ENCODE measurements around the gene DPH7. TPM values are rescaled to one million over a fixed set of nuclear protein-coding genes. Genes with fewer than 3 reads are reported as not detected.

Gene DPH7
- total and polyA plus RNA-seq, 4 donors = 7.9 to 18.9 (median 12.3) TPM

DNA sequence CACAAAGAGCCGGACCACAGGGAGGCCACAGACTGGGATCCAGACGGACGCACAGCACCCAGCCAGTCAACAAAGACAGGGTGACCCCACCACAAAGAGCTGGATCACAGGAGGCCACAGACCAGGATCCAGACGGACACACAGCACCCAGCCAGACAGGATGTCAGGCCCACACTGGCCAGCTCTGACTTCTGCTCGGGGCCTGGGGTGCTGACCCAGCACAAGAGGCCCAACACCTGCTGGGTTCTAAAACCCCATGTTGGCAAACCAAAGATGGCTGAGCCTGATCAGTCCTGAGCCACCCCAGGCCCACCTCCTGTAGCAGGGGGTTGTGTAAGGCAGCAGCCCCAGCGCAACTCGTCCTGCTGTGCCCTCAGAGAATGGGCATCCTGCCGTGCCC is 5.2 kb upstream of the DPH7 start:
- no peak overlapping the region for H3K4me3 ChIP-seq (ENCODE audit: low read depth in 1 of 3, low read length in 3 of 3)
- whole genome bisulfite sequencing = 90% methylated on average over 8 of the region's 8 CpGs
- no peaks in the 10 kb centered on the region for H3K27me3 ChIP-seq (ENCODE audit: control insufficient read depth in 4 of 4, insufficient read depth in 4 of 4, low read length in 3 of 4)
- DNase-seq (ENCODE audit: low spot score) = no peak
- no peak overlapping the region for H3K27ac ChIP-seq (ENCODE audit: low read depth in 1 of 2, low read length in 2 of 2)
- H3K36me3 ChIP-seq (ENCODE audit: control insufficient read depth in 4 of 4, insufficient read depth in 3 of 4, low read depth in 1 of 4, low read length in 3 of 4) = peaks cover 9 to 33% (median 17%) of the 10 kb centered on the region in 4 donors
- TF ChIP-seq, protein P1, sequence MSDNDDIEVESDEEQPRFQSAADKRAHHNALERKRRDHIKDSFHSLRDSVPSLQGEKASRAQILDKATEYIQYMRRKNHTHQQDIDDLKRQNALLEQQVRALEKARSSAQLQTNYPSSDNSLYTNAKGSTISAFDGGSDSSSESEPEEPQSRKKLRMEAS (IDR thresholded peaks at IDR 0.05) = no peak
- no peak for TF ChIP-seq NR2F2 (IDR thresholded peaks at IDR 0.05)
- TF ChIP-seq REST (IDR thresholded peaks at IDR 0.05) = no peak
- no peak for TF ChIP-seq RAD21 (IDR thresholded peaks at IDR 0.05)
- no peak for TF ChIP-seq RXRA (IDR thresholded peaks at IDR 0.05)
- no peak for TF ChIP-seq EGR1 (IDR thresholded peaks at IDR 0.05; ENCODE audit: low read depth in 2 of 2)
- TF ChIP-seq ZBTB33 (IDR thresholded peaks at IDR 0.05) = no peak
- no peak for TF ChIP-seq YY1 (IDR thresholded peaks at IDR 0.05)
- TF ChIP-seq JUND (IDR thresholded peaks at IDR 0.05) = no peak
- TF ChIP-seq ATF3 (IDR thresholded peaks at IDR 0.05) = no peak
- TF ChIP-seq TAF1 (conservative IDR thresholded peaks at IDR 0.05) = no peak
- TF ChIP-seq GABPA (IDR thresholded peaks at IDR 0.05 in 1 of 2, conservative IDR thresholded peaks at IDR 0.05 in 1 of 2) = no peak
- TF ChIP-seq, protein P2, sequence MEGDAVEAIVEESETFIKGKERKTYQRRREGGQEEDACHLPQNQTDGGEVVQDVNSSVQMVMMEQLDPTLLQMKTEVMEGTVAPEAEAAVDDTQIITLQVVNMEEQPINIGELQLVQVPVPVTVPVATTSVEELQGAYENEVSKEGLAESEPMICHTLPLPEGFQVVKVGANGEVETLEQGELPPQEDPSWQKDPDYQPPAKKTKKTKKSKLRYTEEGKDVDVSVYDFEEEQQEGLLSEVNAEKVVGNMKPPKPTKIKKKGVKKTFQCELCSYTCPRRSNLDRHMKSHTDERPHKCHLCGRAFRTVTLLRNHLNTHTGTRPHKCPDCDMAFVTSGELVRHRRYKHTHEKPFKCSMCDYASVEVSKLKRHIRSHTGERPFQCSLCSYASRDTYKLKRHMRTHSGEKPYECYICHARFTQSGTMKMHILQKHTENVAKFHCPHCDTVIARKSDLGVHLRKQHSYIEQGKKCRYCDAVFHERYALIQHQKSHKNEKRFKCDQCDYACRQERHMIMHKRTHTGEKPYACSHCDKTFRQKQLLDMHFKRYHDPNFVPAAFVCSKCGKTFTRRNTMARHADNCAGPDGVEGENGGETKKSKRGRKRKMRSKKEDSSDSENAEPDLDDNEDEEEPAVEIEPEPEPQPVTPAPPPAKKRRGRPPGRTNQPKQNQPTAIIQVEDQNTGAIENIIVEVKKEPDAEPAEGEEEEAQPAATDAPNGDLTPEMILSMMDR (IDR thresholded peaks at IDR 0.05; ENCODE audit: low read depth, low read length, missing input control) = no peak
- no peak for TF ChIP-seq HNF4A (conservative IDR thresholded peaks at IDR 0.05)
- no peak for TF ChIP-seq FOXA2 (IDR thresholded peaks at IDR 0.05)
- no peaks in the 10 kb centered on the region for H3K9me3 ChIP-seq (ENCODE audit: control insufficient read depth in 4 of 4, low read length in 3 of 4)
- no peak overlapping the region for H3K9ac ChIP-seq (ENCODE audit: low read depth in 1 of 2, low read length in 2 of 2)
- H3K4me1 ChIP-seq (ENCODE audit: control insufficient read depth in 4 of 4, insufficient read depth in 4 of 4, low read length in 3 of 4) = peaks cover 0 to 14% (median 2%) of the 10 kb centered on the region in 4 donors

- 94% methylated on average over 14 of the region's 14 CpGs for WGBS
- no peak overlapping the region for H3K9ac ChIP-seq (ENCODE audit: low read depth in 1 of 2, low read length in 2 of 2)
- no peak overlapping the region for H3K4me3 ChIP-seq (ENCODE audit: low read depth in 1 of 3, low read length in 3 of 3)
- H3K27me3 ChIP-seq (ENCODE audit: control insufficient read depth in 4 of 4, insufficient read depth in 4 of 4, low read length in 3 of 4) = no peaks in the 10 kb centered on the region
- H3K27ac ChIP-seq (ENCODE audit: low read depth in 1 of 2, low read length in 2 of 2) = no peak overlapping the region
- peaks cover 9 to 33% (median 16%) of the 10 kb centered on the region in 4 donors for H3K36me3 ChIP-seq (ENCODE audit: control insufficient read depth in 4 of 4, insufficient read depth in 3 of 4, low read depth in 1 of 4, low read length in 3 of 4)
- peaks cover 0 to 13% (median 1%) of the 10 kb centered on the region in 4 donors for H3K4me1 ChIP-seq (ENCODE audit: control insufficient read depth in 4 of 4, insufficient read depth in 4 of 4, low read length in 3 of 4)
- DNase-seq (ENCODE audit: low spot score) = no peak
- H3K9me3 ChIP-seq (ENCODE audit: control insufficient read depth in 4 of 4, low read length in 3 of 4) = no peaks in the 10 kb centered on the region
- TF ChIP-seq YY1 (IDR thresholded peaks at IDR 0.05) (no peak), JUND (IDR thresholded peaks at IDR 0.05) (no peak), ZBTB33 (IDR thresholded peaks at IDR 0.05) (no peak), REST (IDR thresholded peaks at IDR 0.05) (no peak), TAF1 (conservative IDR thresholded peaks at IDR 0.05) (no peak), ATF3 (IDR thresholded peaks at IDR 0.05) (no peak), NR2F2 (IDR thresholded peaks at IDR 0.05) (no peak), RXRA (IDR thresholded peaks at IDR 0.05) (no peak), GABPA (IDR thresholded peaks at IDR 0.05 in 1 of 2, conservative IDR thresholded peaks at IDR 0.05 in 1 of 2) (no peak)
Observed at GRCh38 chr9:137583347-137583746, 4.6 kb upstream of the DPH7 start.

Data from liver (tissue), 9 donors.